Transverse colon (tissue), 4 donors: Measurements from ENCODE around the gene PRTN3. TPM values are rescaled to one million over a fixed set of nuclear protein-coding genes. Genes with fewer than 3 reads are reported as not detected.
"Not testable (repeated sequence)": the region's sequence is repeated elsewhere in the genome, so short reads cannot be mapped to it uniquely, and the experiment has no call there.

ENCODE experiments used
- DNase-seq: peaks from one replicate; pipeline ENCODE4 v3.0.0-alpha.2; 2019
- H3K27ac ChIP-seq, 4 donors: fragments of 200-600 bp; sonication (generic); 2 replicates each; pipeline ENCODE4 v1.5.1; 2016 to 2018; ENCODE audit warnings: inconsistent platforms in 4 of 4
- H3K27me3 ChIP-seq: fragments of 200-600 bp; sonication (generic); 2 replicates; pipeline ENCODE4 v1.5.1; 2017; ENCODE audit warnings: inconsistent platforms
- H3K36me3 ChIP-seq, 4 donors: fragments of 200-600 bp; sonication (generic); 2 replicates each; pipeline ENCODE4 v1.5.1; 2017 to 2019; ENCODE audit warnings: inconsistent platforms in 4 of 4
- H3K4me1 ChIP-seq, 4 donors: fragments of 200-600 bp; sonication (generic); 2 replicates each; pipeline ENCODE4 v1.5.1; 2017 to 2020; ENCODE audit warnings: inconsistent platforms in 4 of 4
- H3K4me3 ChIP-seq, 4 donors: fragments of 200-600 bp; sonication (generic); 1 replicate in 1 of 4; 2 replicates in 3 of 4; pipeline versions ENCODE4 v1.5.1 to v1.6.1; 2017 to 2019; ENCODE audit warnings: inconsistent platforms in 4 of 4
- H3K9me3 ChIP-seq, 2 donors: fragments of 200-600 bp; sonication (generic); 2 replicates each; pipeline ENCODE4 v1.5.1; 2017 to 2019; ENCODE audit warnings: inconsistent platforms in 2 of 2
- EP300 ChIP-seq: sonication (generic); formaldehyde crosslinking; IDR thresholded peaks from one replicate; pipeline ENCODE4 v1.6.1; 2017; ENCODE audit warnings: antibody characterized with exemption, low read depth
- POLR2A ChIP-seq: fragments of 450-650 bp; IDR thresholded peaks from one replicate; pipeline ENCODE4 v1.6.1; 2016; ENCODE audit warnings: antibody characterized with exemption, mild to moderate bottlenecking, moderate library complexity
- POLR2AphosphoS5 ChIP-seq, 3 donors: sonication (generic); formaldehyde crosslinking; IDR thresholded peaks; one replicate each; pipeline ENCODE4 v1.6.1; 2016; ENCODE audit warnings: antibody characterized with exemption in 3 of 3
- WGBS, 2 donors: methylation state at CpG; one replicate each; pipeline ENCODE4 v1.1.5; 2018; ENCODE audit warnings: low coverage in 1 of 2; 5-methylcytosine and 5-hydroxymethylcytosine counted together
- in situ Hi-C, 4 donors: fragments of 200-750 bp; cut with MboI; loops; one replicate each; pipeline versions ENCODE4 v1.15.0 to v1.15.1; 2017; ENCODE audit warnings: low sequenced_read_pairs in 3 of 4, low pct_ligation_motif_present in 1 of 4, low pct_unique_long_range_greater_than_20kb in 1 of 4
- intact Hi-C: fragments of 100-400 bp; cut with DNase I; formaldehyde crosslinking; loops from one replicate; pipeline ENCODE4 v1.15.1; 2023; ENCODE audit warnings: low total_unique reads
- total RNA-seq, 4 donors: library from RNA; depleted of rRNA; stranded (reverse); fragments of >200 nt; gene quantifications; one replicate each; pipeline ENCODE4 v1.1.0, GENCODE V29; 2016
- TF ChIP-seq, protein P1 (sequence below), 5 experiments: fragments of 200-600 bp in 3 of 5; fragments of 450-650 bp in 2 of 5; sonication (generic) in 3 of 5; IDR thresholded peaks; 1 replicate in 2 of 5; 2 replicates in 3 of 5; pipeline ENCODE4 v1.5.1; 2016 to 2017; ENCODE audit warnings: antibody characterized with exemption in 5 of 5, inconsistent platforms in 3 of 5, mild to moderate bottlenecking in 2 of 5, moderate library complexity in 1 of 5

Gene PRTN3
- total RNA-seq, 4 donors from 2014 or later, result not detected

DNA sequence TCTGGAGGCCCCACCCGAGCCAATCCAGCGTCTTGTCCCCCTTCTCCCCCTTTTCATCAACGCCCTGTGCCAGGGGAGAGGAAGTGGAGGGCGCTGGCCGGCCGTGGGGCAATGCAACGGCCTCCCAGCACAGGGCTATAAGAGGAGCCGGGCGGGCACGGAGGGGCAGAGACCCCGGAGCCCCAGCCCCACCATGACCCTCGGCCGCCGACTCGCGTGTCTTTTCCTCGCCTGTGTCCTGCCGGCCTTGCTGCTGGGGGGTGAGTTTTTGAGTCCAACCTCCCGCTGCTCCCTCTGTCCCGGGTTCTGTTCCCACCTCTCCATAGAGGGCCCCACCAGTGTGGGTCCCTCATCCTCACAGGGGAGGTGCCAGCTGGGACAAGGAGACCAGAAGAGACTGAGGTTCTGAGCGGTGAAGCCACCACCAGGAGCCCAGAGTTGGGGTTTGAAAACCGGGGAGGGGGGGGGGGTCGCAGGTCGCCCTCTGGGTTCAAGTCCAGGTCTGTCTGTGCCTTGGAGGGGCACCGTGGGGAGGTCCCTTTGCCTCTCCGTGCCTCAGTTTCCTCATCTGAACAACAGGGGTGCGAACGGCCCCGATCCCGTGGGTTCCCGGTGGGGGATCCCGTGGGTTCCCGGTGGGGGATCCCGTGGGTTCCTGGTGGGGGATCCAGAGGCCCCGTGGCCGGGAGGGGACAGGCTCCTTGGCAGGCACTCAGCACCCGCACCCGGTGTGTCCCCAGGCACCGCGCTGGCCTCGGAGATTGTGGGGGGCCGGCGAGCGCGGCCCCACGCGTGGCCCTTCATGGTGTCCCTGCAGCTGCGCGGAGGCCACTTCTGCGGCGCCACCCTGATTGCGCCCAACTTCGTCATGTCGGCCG lies 11.6 kb downstream of the PRTN3 start, which contains the start of gene ELANE:
Gene ELANE, plus strand, starts transcription at position 168 of the 878 bp plus-strand sequence. Its CDS starts 26 bp downstream, at position 194.
- in situ Hi-C loops, result loop anchor here in 3 of 4 donors (10.0 to 25.0 kb wide), 5 partner anchors 72 to 135 kb away; partner anchors contain the start of genes WDR18 (in 2 of the 3) and ARID3A (in 1 of the 3)
- H3K27ac ChIP-seq, result peak within 1 kb of the TSS; percentile 62 to 87 (median 78)
- DNase-seq, result no peak
- peaks cover 0 to 13% (median 3%) of the 10 kb centered on the region in 4 donors for H3K4me1 ChIP-seq
- peaks cover 60% of the 10 kb centered on the region for H3K27me3 ChIP-seq
- WGBS, 2 donors, result 67% methylated on average over 40 of the region's 55 CpGs; no CpG with 5 or more reads in 1 of the 2 donors
- H3K4me3 ChIP-seq, result peak within 1 kb of the TSS in 1 of 4 donors; percentile 1
- TF ChIP-seq, protein P1, sequence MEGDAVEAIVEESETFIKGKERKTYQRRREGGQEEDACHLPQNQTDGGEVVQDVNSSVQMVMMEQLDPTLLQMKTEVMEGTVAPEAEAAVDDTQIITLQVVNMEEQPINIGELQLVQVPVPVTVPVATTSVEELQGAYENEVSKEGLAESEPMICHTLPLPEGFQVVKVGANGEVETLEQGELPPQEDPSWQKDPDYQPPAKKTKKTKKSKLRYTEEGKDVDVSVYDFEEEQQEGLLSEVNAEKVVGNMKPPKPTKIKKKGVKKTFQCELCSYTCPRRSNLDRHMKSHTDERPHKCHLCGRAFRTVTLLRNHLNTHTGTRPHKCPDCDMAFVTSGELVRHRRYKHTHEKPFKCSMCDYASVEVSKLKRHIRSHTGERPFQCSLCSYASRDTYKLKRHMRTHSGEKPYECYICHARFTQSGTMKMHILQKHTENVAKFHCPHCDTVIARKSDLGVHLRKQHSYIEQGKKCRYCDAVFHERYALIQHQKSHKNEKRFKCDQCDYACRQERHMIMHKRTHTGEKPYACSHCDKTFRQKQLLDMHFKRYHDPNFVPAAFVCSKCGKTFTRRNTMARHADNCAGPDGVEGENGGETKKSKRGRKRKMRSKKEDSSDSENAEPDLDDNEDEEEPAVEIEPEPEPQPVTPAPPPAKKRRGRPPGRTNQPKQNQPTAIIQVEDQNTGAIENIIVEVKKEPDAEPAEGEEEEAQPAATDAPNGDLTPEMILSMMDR (IDR thresholded peaks at IDR 0.05), result no peak
- TF ChIP-seq POLR2AphosphoS5 (IDR thresholded peaks at IDR 0.05), result no peak
- TF ChIP-seq EP300, result no peak
- TF ChIP-seq POLR2A, result no peak
- no peaks in the 10 kb centered on the region for H3K36me3 ChIP-seq
- intact Hi-C loops, result no loop called here
- H3K9me3 ChIP-seq, result no peaks in the 10 kb centered on the region

DNA sequence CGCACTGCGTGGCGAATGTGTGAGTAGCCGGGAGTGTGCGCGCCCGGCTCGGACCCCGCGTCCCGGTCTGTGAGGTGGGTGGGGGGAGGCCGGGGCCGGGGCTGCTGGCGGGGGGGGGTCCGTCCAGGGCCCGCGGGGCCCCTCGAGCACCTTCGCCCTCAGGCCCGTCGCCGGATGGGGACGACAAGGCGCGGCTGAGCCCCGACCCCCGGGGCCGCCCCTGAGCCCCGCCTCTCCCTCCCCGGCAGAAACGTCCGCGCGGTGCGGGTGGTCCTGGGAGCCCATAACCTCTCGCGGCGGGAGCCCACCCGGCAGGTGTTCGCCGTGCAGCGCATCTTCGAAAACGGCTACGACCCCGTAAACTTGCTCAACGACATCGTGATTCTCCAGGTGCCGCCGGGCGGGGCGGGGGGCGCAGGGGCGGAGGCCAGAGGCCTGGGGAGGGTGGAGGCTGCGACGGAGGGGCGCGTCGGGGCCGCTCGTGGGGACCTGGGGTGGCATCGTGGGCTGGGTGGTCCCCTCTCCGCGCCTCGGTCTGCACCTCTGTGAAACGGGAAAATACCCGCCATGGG lies 12.3 kb downstream of the PRTN3 start:
- 52% methylated on average over 56 of the region's 67 CpGs; no CpG with 5 or more reads in 1 of the 2 donors for WGBS, 2 donors
- Histone ChIP-seq H3K4me1 (peaks cover 0 to 8% (median 3%) of the 10 kb centered on the region in 4 donors), H3K27ac (no peak overlapping the region), H3K9me3 (no peaks in the 10 kb centered on the region), H3K4me3 (peak overlapping the region in 1 of 4 donors; percentile 1), H3K27me3 (peaks cover 53% of the 10 kb centered on the region), H3K36me3 (no peaks in the 10 kb centered on the region)
- TF ChIP-seq EP300, result no peak
- TF ChIP-seq POLR2AphosphoS5 (IDR thresholded peaks at IDR 0.05), result no peak
- TF ChIP-seq, protein P1 (IDR thresholded peaks at IDR 0.05), result no peak
- TF ChIP-seq POLR2A, result no peak
- DNase-seq, result no peak
- intact Hi-C loops, result no loop called here
- in situ Hi-C loops, result loop anchor here in 3 of 4 donors (10.0 to 25.0 kb wide), 5 partner anchors 72 to 134 kb away; partner anchors contain the start of genes WDR18 (in 2 of the 3) and ARID3A (in 1 of the 3)

DNA sequence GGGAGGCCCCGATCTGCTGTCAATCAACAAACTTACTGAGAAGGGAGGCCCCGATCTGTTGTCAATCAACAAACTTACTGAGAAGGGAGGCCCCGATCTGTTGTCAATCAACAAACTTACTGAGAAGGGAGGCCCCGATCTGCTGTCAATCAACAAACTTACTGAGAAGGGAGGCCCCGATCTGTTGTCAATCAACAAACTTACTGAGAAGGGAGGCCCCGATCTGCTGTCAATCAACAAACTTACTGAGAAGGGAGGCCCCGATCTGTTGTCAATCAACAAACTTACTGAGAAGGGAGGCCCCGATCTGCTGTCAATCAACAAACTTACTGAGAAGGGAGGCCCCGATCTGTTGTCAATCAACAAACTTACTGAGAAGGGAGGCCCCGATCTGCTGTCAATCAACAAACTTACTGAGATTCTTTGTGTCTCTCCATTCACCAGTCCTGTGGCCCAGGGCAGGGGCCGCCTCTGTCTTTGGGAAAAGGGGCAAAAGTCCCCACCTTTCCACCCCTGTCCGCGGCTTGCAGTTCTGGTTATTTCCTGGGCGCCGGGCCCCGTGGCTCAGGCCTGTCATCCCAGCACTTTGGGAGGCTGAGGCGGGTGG lies 12.9 kb downstream of the PRTN3 start:
- H3K9me3 ChIP-seq, intact Hi-C loops, DNase-seq, H3K36me3 ChIP-seq, H3K27ac ChIP-seq, H3K4me1 ChIP-seq, H3K4me3 ChIP-seq: not testable (repeated sequence)
- peaks cover 53% of the 10 kb centered on the region for H3K27me3 ChIP-seq
- 73% methylated on average over 11 of the region's 17 CpGs; no CpG with 5 or more reads in 1 of the 2 donors for WGBS, 2 donors
- in situ Hi-C loops, result loop anchor here in 3 of 4 donors (10.0 to 25.0 kb wide), 5 partner anchors 71 to 134 kb away; partner anchors contain the start of genes WDR18 (in 2 of the 3) and ARID3A (in 1 of the 3)

DNA sequence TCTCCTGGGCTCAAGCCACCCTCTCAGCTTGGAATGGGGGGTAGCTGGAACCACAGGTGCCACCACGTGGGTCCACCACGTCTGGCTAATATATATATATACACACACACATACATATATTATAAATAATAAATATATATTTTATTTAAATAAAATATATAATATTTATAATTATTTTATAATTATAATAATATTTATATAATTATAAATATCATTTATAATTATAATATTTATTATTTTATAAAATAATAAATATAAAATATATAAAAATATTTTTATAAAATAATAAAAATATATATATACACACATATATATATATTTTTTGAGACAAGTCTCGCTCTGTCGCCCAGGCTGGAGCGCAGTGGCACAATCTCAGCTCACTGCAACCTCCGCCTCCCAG lies 13.8 kb downstream of the PRTN3 start:
- no peak for TF ChIP-seq EP300
- TF ChIP-seq, protein P1 (IDR thresholded peaks at IDR 0.05), result no peak
- TF ChIP-seq POLR2AphosphoS5 (IDR thresholded peaks at IDR 0.05), result no peak
- TF ChIP-seq POLR2A, result no peak
- Histone ChIP-seq H3K4me3 (no peak overlapping the region), H3K36me3 (no peaks in the 10 kb centered on the region), H3K4me1 (peaks cover 0 to 15% (median 9%) of the 10 kb centered on the region in 4 donors), H3K27me3 (peaks cover 56% of the 10 kb centered on the region), H3K27ac (no peak overlapping the region), H3K9me3 (no peaks in the 10 kb centered on the region)
- intact Hi-C loops (no loop called here), in situ Hi-C loops (loop anchor here in 3 of 4 donors (10.0 to 25.0 kb wide), 5 partner anchors 70 to 133 kb away; partner anchors contain the start of genes WDR18 (in 2 of the 3) and ARID3A (in 1 of the 3))
- 67 to 69% methylated on average over 6 of the region's 6 CpGs for WGBS, 2 donors
- no peak for DNase-seq
